HG03196 (cell line): ENCODE data around the gene HOXB7.

Source experiments
- ATAC-seq: cut with Tn5 transposase; IDR thresholded peaks from one replicate; pipeline ENCODE4 v1.9.1; 2021; ENCODE audit not compliant: unreplicated experiment

The HOXB7 gene

GRCh38 chr17:48610282-48611211, at the start of gene HOXB7:
Gene HOXB7, minus strand, starts transcription at chr17:48611017. Its CDS starts 99 bp downstream, at chr17:48610918.
- ATAC-seq: no peak

- no peak for ATAC-seq
Observed at GRCh38 chr17:48655913-48656312, 45.1 kb upstream of the HOXB7 start.

GRCh38 chr17:48649741-48650140, 38.9 kb upstream of the HOXB7 start:
- ATAC-seq: no peak

DNA sequence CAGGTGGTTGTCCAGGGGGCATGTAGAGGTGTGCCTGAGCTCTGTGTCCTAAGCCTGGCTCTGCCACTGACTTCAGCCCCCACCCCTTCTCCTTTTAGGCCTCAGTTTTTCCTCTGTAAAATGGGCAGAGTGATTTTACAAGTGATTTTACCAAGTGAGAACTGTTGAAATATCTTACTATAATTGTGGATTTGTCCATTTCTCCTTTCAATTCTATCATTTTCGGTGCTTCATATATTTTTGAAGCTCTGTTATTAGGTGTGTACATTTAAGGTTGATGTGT, 37.1 kb upstream of the HOXB7 start:
- ATAC-seq: no peak

- no peak for ATAC-seq
Observed at GRCh38 chr17:48647103-48647962, 36.5 kb upstream of the HOXB7 start.

- ATAC-seq: no peak
Observed at GRCh38 chr17:48646183-48647102, 35.6 kb upstream of the HOXB7 start.

DNA sequence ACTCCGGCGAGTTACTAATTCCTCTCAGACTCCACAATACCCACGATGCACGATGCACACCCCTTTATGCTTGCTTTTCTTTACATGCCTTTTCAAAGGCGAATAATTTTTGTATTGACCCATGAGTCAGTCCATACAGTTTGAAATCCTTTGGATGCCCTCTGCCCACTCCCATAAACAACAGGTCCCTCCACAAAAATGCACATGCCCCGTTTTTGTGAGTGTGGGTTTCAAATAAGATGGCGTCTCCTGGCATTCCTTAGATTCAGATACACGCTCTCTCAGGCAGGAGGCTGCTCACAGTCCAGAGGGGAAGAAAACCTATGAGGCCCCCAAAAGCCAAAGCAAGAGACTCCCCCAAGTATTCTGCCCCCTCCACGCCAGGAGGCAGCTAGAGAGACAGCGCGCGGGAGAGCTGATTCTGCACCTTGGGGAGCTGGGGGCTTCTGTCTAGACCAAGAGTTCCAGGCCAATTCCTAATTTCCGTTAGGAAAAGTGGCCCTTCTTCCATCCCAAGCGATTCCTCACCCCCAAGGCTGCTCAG, 34.9 kb upstream of the HOXB7 start:
- no peak for ATAC-seq

DNA sequence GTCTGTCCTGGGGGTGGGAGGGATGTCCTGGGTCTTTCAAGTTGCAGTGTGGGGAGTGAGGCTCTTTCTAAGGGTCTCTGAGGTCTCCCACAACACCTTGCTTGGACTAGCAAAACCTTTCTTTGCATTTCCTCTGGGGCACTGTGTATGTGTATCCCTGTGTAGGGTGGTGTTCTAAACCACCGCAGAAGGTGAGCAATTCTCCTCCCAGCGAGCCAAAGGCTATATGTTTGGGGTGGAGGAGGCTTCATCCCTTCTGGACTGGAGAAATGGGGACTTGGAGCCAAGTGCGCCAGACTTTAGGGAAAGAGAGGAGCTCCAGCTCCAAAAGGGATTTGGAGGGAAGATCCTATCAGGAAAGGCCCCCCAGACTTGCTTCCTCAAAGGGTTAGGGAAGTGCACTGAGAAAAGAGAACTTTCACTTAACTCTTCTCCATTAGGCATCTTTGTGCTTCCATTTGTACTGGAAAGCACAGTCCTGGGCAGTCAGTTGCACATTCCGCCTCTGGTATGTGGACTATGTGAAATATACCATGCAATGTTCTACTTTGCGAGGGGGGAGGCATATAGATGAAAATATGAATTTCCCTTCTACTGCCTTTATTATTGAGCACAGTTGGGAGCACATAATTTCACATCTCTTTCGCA, 34.2 kb upstream of the HOXB7 start:
- no peak for ATAC-seq

DNA sequence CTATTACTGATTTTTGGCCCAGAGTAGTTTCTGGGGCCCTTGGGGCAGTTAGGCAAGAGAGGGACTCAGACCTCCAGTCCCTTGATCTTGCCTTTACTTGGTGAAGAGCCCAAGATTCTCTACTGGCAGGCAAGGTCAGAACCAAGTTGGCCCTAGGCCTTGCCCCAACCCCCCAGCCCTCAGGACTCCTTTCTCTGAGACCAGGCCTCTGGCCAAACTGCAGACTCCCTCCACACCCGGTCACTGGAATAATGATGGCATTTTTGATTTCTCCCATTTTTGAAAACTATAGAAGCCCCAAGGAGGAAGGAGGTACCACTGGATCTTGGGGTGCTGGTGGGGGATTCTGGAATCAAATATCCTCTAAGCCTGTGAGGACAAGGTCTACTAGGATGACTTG, 33.3 kb upstream of the HOXB7 start:
- ATAC-seq: no peak

GRCh38 chr17:48643697-48644012, 32.8 kb upstream of the HOXB7 start:
- ATAC-seq: no peak

- no peak for ATAC-seq
Observed at GRCh38 chr17:48642843-48643696, 32.3 kb upstream of the HOXB7 start.

- ATAC-seq: no peak
Observed at GRCh38 chr17:48642059-48642842, 31.4 kb upstream of the HOXB7 start.

DNA sequence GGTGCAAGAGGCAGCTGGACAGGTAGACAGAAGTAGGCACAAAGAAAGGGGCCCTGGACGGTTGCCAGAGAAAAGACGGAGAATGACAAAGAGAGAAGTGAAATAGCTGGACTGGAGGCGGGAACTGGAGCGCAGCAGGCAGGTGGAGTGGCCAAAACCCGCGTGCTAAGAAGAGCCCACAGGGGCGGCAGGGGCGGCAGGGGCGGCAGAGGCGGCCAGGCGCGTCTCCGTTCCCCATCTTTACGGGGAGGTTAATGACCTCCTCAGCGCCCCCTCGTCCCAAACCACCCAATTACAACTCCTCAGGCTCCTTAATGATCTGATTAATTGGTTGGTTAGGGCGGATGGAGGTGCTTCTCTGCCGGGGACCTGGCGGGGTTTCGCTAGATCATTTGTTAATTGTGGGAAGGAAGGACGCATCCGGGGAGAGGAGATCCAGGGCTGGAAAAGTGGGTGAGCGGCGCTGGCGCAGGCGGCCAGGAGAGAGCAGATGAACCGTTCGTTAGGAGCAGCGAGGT, 30.8 kb upstream of the HOXB7 start:
- ATAC-seq: no peak

DNA sequence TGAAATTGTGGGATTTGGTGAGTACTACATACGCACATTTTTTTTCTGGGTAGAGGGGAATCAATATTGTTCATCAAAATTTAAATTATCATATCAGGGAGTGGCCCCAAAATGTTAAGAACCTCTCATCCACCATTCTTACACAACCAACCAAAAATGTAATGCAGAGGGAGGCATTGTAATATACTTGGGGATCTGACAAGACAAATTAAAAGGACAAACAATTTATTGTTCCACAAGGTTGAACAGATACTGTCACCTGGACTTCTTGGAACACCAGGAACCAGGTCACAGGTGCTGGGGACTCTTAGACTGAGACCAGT, 30.0 kb upstream of the HOXB7 start:
- no peak for ATAC-seq

- no peak for ATAC-seq
Observed at GRCh38 chr17:48639982-48640857, 29.4 kb upstream of the HOXB7 start.

DNA sequence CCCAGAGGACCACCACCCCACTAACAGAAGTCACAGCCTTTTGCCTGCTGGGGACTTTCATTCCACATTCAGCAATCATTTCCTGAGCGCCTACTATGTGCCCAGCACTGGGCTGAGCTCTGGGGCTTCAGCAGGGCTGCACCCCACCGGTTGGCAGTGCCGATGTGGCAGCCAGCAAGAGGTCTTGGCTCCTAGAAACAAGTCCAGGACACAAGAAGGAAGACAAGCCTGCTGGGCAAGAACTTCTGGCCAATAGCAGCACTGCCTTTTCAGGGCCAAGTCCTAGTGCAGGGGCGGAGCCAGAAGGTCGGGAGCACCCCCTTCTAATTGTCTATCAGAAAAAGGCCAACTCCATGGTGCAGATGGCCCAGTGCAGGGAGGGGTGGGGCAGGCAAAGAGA, 28.3 kb upstream of the HOXB7 start:
- no peak for ATAC-seq

DNA sequence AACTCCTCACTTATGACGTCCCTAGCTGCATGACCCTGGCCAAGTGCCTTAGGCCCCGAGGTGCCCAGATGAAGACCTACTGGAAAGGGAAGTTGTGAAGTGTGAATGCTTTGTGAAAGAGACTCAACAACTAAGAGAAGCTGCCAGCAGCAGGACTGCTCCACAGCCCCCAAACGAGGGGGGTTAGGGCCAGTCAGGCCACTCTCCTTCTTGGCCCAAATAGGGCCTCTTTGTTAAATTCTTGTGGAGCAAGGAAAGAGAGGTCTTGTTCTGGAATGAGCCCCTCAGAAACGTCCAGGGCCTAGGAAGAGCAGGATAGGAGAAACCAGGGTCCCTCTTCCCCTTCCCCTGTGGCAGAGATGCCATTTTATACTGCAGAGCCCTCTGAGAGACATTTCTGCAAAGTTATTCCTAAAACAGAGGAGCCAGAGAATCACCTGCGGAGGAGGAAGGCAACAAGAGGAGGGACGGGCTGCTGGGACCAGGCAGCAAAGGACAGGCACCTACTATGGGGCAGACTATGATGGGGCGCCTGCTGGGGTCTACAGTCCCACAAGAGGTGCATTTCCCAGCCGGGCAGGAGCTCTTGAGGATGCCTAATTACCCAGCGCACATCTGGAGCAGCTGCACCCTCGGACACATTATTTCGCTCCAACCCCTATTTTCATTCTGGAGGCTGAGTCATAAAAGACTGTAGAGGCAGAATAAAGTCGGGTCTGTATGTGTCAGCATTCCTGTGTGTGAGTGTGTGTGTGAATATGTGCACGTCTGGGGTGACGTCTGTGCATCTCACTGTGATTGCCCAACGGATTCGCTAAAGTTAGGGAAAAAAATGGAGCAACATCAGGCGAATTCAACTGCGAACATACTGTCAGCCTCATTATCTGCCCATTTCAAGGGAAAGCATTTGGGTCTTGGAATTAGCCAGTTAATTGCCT, 26.8 kb upstream of the HOXB7 start:
- ATAC-seq: no peak
